DND-41 (cell line): ENCODE results near the gene IFIT2.

ENCODE experiments used
- ATAC-seq: fragments of 200-7000 bp; cut with Tn5 transposase; 3 replicates; pipeline ENCODE4 v1.9.1; 2021; ENCODE audit warnings: low read depth; ENCODE audit not compliant: insufficient read depth
- DNase-seq: peaks from one replicate; pipeline ENCODE4 v3.0.0-alpha.2; 2020
- H2AFZ ChIP-seq: 2 replicates; pipeline ENCODE4 v1.6.0; 2012; ENCODE audit warnings: low read depth, low read length
- H3K27ac ChIP-seq: 2 replicates; pipeline ENCODE4 v1.5.1; 2012; ENCODE audit warnings: low read length, inconsistent platforms
- H3K27me3 ChIP-seq: fragments of 200-600 bp; sonication (generic); 2 replicates; pipeline ENCODE4 v1.6.0; 2012; ENCODE audit warnings: low read length, mild to moderate bottlenecking, inconsistent platforms; ENCODE audit not compliant: insufficient read depth, poor library complexity
- H3K36me3 ChIP-seq: 2 replicates; pipeline ENCODE4 v1.5.1; 2012; ENCODE audit warnings: low read length, inconsistent platforms; ENCODE audit not compliant: insufficient read depth
- H3K4me1 ChIP-seq: 2 replicates; pipeline ENCODE4 v1.5.1; 2012; ENCODE audit warnings: mild to moderate bottlenecking, low read length; ENCODE audit not compliant: insufficient read depth
- H3K4me2 ChIP-seq: 2 replicates; pipeline ENCODE4 v1.6.0; 2012; ENCODE audit warnings: mild to moderate bottlenecking, moderate library complexity, low read length, inconsistent platforms; ENCODE audit not compliant: insufficient read depth
- H3K4me3 ChIP-seq, 2 experiments: fragments of 200-600 bp in 1 of 2; shearing (Covaris generic) in 1 of 2; 2 replicates each; pipeline ENCODE4 v1.5.1; 2012 to 2016; ENCODE audit warnings: inconsistent platforms in 2 of 2, low read length in 2 of 2, mild to moderate bottlenecking in 2 of 2, low read depth in 1 of 2, moderate library complexity in 1 of 2
- H3K79me2 ChIP-seq: 2 replicates; pipeline ENCODE4 v1.6.0; 2012; ENCODE audit warnings: low read length, inconsistent platforms; ENCODE audit not compliant: insufficient read depth
- H3K9ac ChIP-seq: 2 replicates; pipeline ENCODE4 v1.6.0; 2012; ENCODE audit warnings: low read depth, mild to moderate bottlenecking, inconsistent platforms, low read length, moderate library complexity
- H3K9me3 ChIP-seq: 2 replicates; pipeline ENCODE4 v1.5.1; 2012; ENCODE audit warnings: low read length, moderate library complexity, mild to moderate bottlenecking, inconsistent platforms; ENCODE audit not compliant: insufficient read depth, severe bottlenecking
- H4K20me1 ChIP-seq: 2 replicates; pipeline ENCODE4 v1.6.0; 2012; ENCODE audit warnings: low read length; ENCODE audit not compliant: insufficient read depth
- EZH2 ChIP-seq: IDR thresholded peaks from 3 replicates; pipeline ENCODE4 v1.6.1; 2012; ENCODE audit warnings: borderline replicate concordance, low read depth, mild to moderate bottlenecking, moderate library complexity, low read length, inconsistent platforms; ENCODE audit not compliant: severe bottlenecking
- TF ChIP-seq, protein P1 (sequence below): IDR thresholded peaks from 2 replicates; pipeline ENCODE4 v1.5.1; 2012; ENCODE audit warnings: borderline replicate concordance, low read length, moderate library complexity, mild to moderate bottlenecking; ENCODE audit not compliant: poor library complexity, severe bottlenecking; ENCODE audit errors: extremely low read depth

The IFIT2 gene

DNA sequence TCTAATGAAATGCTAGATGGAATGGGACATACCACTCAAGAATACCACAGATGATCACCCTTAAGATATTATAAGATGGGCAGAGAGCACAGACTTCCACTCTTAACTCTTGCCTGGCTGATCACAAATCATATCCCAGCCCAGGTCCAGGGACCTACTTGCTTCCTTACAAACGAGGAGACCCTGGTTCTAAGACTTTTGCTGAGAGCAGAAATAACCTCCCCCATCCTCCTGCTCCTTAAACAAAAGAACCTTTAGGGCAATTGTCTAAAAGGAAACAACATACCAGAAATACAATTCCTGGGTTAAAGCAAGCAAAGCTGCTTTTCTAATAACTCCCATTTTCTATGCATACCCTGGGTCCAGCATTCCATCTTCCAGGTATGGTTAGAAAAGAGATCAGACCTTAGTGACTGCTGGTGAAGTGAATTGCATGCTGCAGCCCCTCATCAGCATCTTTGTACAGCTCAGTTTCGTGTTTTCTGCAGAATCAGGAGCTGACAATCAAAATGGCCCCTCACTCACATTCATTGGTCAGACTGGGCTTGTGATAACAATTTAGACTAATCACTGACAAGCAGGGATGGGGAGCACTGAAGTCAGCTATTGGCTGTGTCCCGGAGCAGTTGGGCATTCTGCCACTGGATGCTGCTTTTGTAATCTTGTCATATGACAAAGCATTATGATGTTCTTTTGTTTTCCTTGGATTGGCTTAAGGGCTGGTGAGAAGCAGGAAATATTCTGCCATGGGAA lies 40.5 kb downstream of the IFIT2 start:
- no peak overlapping the region for H3K4me2 ChIP-seq
- no peak overlapping the region for H3K9ac ChIP-seq
- H3K9me3 ChIP-seq = no peaks in the 10 kb centered on the region
- ATAC-seq = no peak
- H3K79me2 ChIP-seq = no peaks in the 10 kb centered on the region
- no peak overlapping the region for H3K4me3 ChIP-seq
- no peaks in the 10 kb centered on the region for H3K4me1 ChIP-seq
- no peak overlapping the region for H2AFZ ChIP-seq
- no peaks in the 10 kb centered on the region for H4K20me1 ChIP-seq
- peaks cover 13% of the 10 kb centered on the region for H3K36me3 ChIP-seq
- no peak overlapping the region for H3K27ac ChIP-seq
- no peak for TF ChIP-seq EZH2
- TF ChIP-seq, protein P1, sequence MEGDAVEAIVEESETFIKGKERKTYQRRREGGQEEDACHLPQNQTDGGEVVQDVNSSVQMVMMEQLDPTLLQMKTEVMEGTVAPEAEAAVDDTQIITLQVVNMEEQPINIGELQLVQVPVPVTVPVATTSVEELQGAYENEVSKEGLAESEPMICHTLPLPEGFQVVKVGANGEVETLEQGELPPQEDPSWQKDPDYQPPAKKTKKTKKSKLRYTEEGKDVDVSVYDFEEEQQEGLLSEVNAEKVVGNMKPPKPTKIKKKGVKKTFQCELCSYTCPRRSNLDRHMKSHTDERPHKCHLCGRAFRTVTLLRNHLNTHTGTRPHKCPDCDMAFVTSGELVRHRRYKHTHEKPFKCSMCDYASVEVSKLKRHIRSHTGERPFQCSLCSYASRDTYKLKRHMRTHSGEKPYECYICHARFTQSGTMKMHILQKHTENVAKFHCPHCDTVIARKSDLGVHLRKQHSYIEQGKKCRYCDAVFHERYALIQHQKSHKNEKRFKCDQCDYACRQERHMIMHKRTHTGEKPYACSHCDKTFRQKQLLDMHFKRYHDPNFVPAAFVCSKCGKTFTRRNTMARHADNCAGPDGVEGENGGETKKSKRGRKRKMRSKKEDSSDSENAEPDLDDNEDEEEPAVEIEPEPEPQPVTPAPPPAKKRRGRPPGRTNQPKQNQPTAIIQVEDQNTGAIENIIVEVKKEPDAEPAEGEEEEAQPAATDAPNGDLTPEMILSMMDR = no peak
- H3K27me3 ChIP-seq = no peaks in the 10 kb centered on the region
- no peak for DNase-seq

DNA sequence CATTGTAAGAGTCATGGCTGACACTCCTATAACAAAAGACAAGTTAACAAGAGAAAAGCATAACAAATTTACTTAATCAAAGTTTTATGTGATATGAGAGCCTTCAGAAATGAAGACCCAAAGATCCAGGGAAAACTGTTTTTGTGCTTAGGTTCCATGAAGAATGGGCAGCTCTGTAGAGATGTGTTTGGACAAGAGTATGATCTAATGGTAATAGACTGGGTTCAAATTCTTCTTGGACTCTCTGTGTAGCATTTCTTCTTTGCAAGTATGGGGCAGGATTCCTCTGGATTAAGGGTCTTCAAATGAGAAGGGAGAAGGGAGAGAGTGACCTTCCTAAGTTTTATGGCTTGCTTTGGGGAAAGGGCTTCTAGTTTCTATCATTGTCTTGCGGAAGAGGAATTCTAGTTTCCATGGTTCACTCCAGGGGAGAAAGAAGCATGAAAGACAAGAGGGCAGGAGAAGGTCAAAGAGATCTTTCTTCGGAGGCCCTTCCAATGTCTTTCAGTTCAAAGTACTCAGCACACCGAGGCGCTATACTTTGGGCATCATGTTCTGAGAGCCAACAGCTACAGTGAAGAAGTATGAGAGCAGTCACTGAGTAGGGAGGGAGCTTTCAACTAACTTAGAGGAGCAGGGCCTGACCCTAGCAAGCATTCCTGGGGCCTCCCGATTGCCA lies 41.4 kb downstream of the IFIT2 start:
- no peak overlapping the region for H3K27ac ChIP-seq
- no peak overlapping the region for H2AFZ ChIP-seq
- no peaks in the 10 kb centered on the region for H3K27me3 ChIP-seq
- H4K20me1 ChIP-seq = no peaks in the 10 kb centered on the region
- TF ChIP-seq, protein P1 = no peak
- TF ChIP-seq EZH2 = no peak
- no peaks in the 10 kb centered on the region for H3K9me3 ChIP-seq
- H3K4me2 ChIP-seq = no peak overlapping the region
- DNase-seq = no peak
- H3K9ac ChIP-seq = no peak overlapping the region
- peaks cover 13% of the 10 kb centered on the region for H3K36me3 ChIP-seq
- no peaks in the 10 kb centered on the region for H3K4me1 ChIP-seq
- H3K4me3 ChIP-seq = no peak overlapping the region
- no peak for ATAC-seq
- H3K79me2 ChIP-seq = no peaks in the 10 kb centered on the region

DNA sequence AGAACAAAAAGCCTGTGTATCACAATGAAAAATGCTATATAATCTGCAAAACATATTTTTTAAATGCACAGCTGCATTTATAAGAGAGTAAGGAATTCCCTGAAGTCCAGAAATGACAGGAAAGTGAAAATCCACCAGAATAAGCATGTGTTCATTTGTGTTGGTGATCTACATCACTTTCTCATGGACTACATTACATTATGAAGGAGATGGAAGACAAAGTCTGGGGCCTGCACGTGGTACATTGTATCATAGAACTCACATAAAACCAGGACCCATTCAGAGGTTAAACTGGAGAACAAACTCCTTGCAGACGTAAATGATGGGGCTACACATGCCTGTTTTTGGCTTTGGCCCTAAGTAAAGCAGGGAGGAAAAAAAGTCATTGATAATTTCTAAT lies 42.3 kb downstream of the IFIT2 start:
- H3K9ac ChIP-seq = no peak overlapping the region
- H3K36me3 ChIP-seq = peaks cover 5% of the 10 kb centered on the region; the same call in 1 of the 2 replicates
- H3K27me3 ChIP-seq = no peaks in the 10 kb centered on the region
- H3K4me3 ChIP-seq = no peak overlapping the region
- no peaks in the 10 kb centered on the region for H4K20me1 ChIP-seq
- H3K79me2 ChIP-seq = no peaks in the 10 kb centered on the region
- DNase-seq = no peak
- H3K27ac ChIP-seq = no peak overlapping the region
- no peak for ATAC-seq
- H3K4me1 ChIP-seq = no peaks in the 10 kb centered on the region
- no peak overlapping the region for H3K4me2 ChIP-seq
- no peak for TF ChIP-seq EZH2
- TF ChIP-seq, protein P1 = no peak
- no peaks in the 10 kb centered on the region for H3K9me3 ChIP-seq
- H2AFZ ChIP-seq = no peak overlapping the region
